ENCODE data around the gene EXOC3. TPM values are rescaled to one million over a fixed set of nuclear protein-coding genes. Genes with fewer than 3 reads are reported as not detected.

Gene EXOC3
- total RNA-seq, 1 experiment from 2014 or later, result 52.4 TPM

- TF ChIP-seq ZBTB33 (IDR thresholded peaks at IDR 0.05; ENCODE audit: extremely low read depth, insufficient replicate concordance, low read length) (no peak), POLR2A (IDR thresholded peaks at IDR 0.05; ENCODE audit: borderline replicate concordance, extremely low read depth, insufficient read depth, insufficient read length) (no peak)
Observed at GRCh38 chr5:483011-483410, 40.0 kb downstream of the EXOC3 start (continued).

GRCh38 chr5:483434-484140, 40.6 kb downstream of the EXOC3 start:
- TF ChIP-seq EZH2phosphoT487 (IDR thresholded peaks at IDR 0.05; ENCODE audit: borderline replicate concordance) (no peak), EZH2 (IDR thresholded peaks at IDR 0.05) (no peak), SRF (IDR thresholded peaks at IDR 0.05; ENCODE audit: low read depth) (no peak), ZFX (IDR thresholded peaks at IDR 0.05) (no peak), CEBPB (IDR thresholded peaks at IDR 0.05; ENCODE audit: low read depth) (no peak), ZBTB33 (IDR thresholded peaks at IDR 0.05; ENCODE audit: extremely low read depth, insufficient replicate concordance, low read length) (no peak), CTCF (IDR thresholded peaks at IDR 0.05 in 2 of 3, conservative IDR thresholded peaks at IDR 0.05 in 1 of 3; ENCODE audit: borderline replicate concordance in 1 of 3, insufficient read depth in 1 of 3, low read depth in 2 of 3, low read length in 2 of 3) (no peak), SIN3A (IDR thresholded peaks at IDR 0.05; ENCODE audit: low read depth) (no peak), POLR2A (IDR thresholded peaks at IDR 0.05; ENCODE audit: borderline replicate concordance, extremely low read depth, insufficient read depth, insufficient read length) (no peak), YY1 (IDR thresholded peaks at IDR 0.05; ENCODE audit: extremely low read depth, insufficient replicate concordance, low read depth, low read length) (no peak), POLR2AphosphoS5 (IDR thresholded peaks at IDR 0.05; ENCODE audit: low read depth, low read length) (no peak), RAD21 (IDR thresholded peaks at IDR 0.05; ENCODE audit: low read depth) (no peak), MAX (IDR thresholded peaks at IDR 0.05) (no peak), JUND (IDR thresholded peaks at IDR 0.05) (no peak)
- Histone ChIP-seq H3K27ac (ENCODE audit: low read depth, low read length) (no peak overlapping the region), H3K9ac (ENCODE audit: low read length) (no peak overlapping the region), H3K4me2 (ENCODE audit: low read length) (no peak overlapping the region), H3K79me2 (ENCODE audit: insufficient read depth, low read length) (no peaks in the 10 kb centered on the region), H3K4me1 (ENCODE audit: control insufficient read depth in 1 of 2, insufficient read depth in 2 of 2, low read length in 2 of 2) (peaks cover 0 to 25% of the 10 kb centered on the region in 2 experiments; a peak in 3 of 4 replicates), H3K36me3 (ENCODE audit: control insufficient read depth in 1 of 2, insufficient read depth in 2 of 2, low read length in 2 of 2) (no peaks in the 10 kb centered on the region), H3K9me2 (ENCODE audit: insufficient read depth) (no peaks in the 10 kb centered on the region), H2AFZ (ENCODE audit: low read depth, low read length, poor library complexity, severe bottlenecking) (no peak overlapping the region), H3K4me3 (replicated peaks in 1 of 2; ENCODE audit: low read depth in 1 of 2, low read length in 2 of 2) (no peak overlapping the region), H3K27me3 (ENCODE audit: insufficient read depth, low read length) (no peaks in the 10 kb centered on the region), H3K9me3 (ENCODE audit: control insufficient read depth in 1 of 2, insufficient read depth in 1 of 2, low read depth in 1 of 2, low read length in 2 of 2) (no peaks in the 10 kb centered on the region), H4K20me1 (ENCODE audit: insufficient read depth) (no peaks in the 10 kb centered on the region)
- DNase-seq (ENCODE audit: low read depth, low spot score), result no peak
- CTCF ChIA-PET, result no interaction called here
- POLR2A ChIA-PET, result no interaction called here
- ATAC-seq, result no peak
- RAD21 ChIA-PET (ENCODE audit: low non-redundant PET in 1 of 2, low total read pairs in 2 of 2, uncharacterized antibody in 2 of 2, unreplicated experiment in 2 of 2), result no interaction called here
- BruUV-seq (replicated peaks), result no TSS peak
- intact Hi-C loops (cut with micrococcal nuclease), result no loop called here
